ENCODE results near the gene TRIM50. TPM values are rescaled to one million over a fixed set of nuclear protein-coding genes. Genes with fewer than 3 reads are reported as not detected.

TRIM50 gene
- polyA plus RNA-seq, 1 donor (not counting 4 experiments of a cell fraction or from before 2014, with no cell fraction given): not detected

- Histone ChIP-seq H4K20me1 (ENCODE audit: control insufficient read depth, extremely low read depth, insufficient read depth, low read length) (no peaks in the 10 kb centered on the region), H3K9me3 (ENCODE audit: control insufficient read depth, low read depth, low read length) (no peaks in the 10 kb centered on the region), H3K4me3 (ENCODE audit: control insufficient read depth in 2 of 3, extremely low read depth in 1 of 3, insufficient read depth in 2 of 3, low read depth in 1 of 3, low read length in 3 of 3) (no peak overlapping the region), H3K9me1 (ENCODE audit: control insufficient read depth, extremely low read depth, insufficient read depth, low read length) (no peaks in the 10 kb centered on the region), H3K27me3 (ENCODE audit: control insufficient read depth, extremely low read depth, insufficient read depth, low read length) (peaks cover 10% of the 10 kb centered on the region), H3K27ac (ENCODE audit: control insufficient read depth, insufficient read depth, low read length) (no peak overlapping the region), H3K36me3 (ENCODE audit: control insufficient read depth in 2 of 2, extremely low read depth in 1 of 2, insufficient read depth in 2 of 2, low read length in 2 of 2) (no peaks in the 10 kb centered on the region), H3K9ac (ENCODE audit: control insufficient read depth, extremely low read depth, insufficient read depth, low read length) (no peak overlapping the region), H2AFZ (ENCODE audit: control insufficient read depth, low read length) (no peak overlapping the region), H3K79me2 (ENCODE audit: control insufficient read depth, insufficient read depth, low read length) (no peaks in the 10 kb centered on the region), H3K4me2 (ENCODE audit: control insufficient read depth, extremely low read depth, insufficient read depth, low read depth, low read length) (no peak overlapping the region), H3K4me1 (ENCODE audit: control insufficient read depth, extremely low read depth, insufficient read depth, low read length) (no peaks in the 10 kb centered on the region)
- FAIRE-seq (no peak), DNase-seq (ENCODE audit: low read depth, low spot score) (no peak)
- no peak for TF ChIP-seq CTCF (optimal IDR thresholded peaks at IDR 0.05 in 1 of 3, IDR thresholded peaks at IDR 0.05 in 1 of 3, conservative IDR thresholded peaks at IDR 0.05 in 1 of 3; ENCODE audit: extremely low read depth in 1 of 3, insufficient read depth in 2 of 3, low read length in 3 of 3)
- TF ChIP-seq EZH2 (IDR thresholded peaks at IDR 0.05; ENCODE audit: low read length): no peak
- dilution Hi-C loops (cut with MboI; ENCODE audit: extremely low pct_ligation_motif_present, low sequenced_read_pairs): no loop called here
Observed at GRCh38 chr7:73340514-73340913, 12.6 kb upstream of the TRIM50 start.

- no peak overlapping the region for H3K4me2 ChIP-seq (ENCODE audit: control insufficient read depth, extremely low read depth, insufficient read depth, low read depth, low read length)
- H3K27me3 ChIP-seq (ENCODE audit: control insufficient read depth, extremely low read depth, insufficient read depth, low read length): peaks cover 16% of the 10 kb centered on the region
- FAIRE-seq: no peak
- dilution Hi-C loops (cut with MboI; ENCODE audit: extremely low pct_ligation_motif_present, low sequenced_read_pairs): no loop called here
- no peaks in the 10 kb centered on the region for H3K9me3 ChIP-seq (ENCODE audit: control insufficient read depth, low read depth, low read length)
- no peak overlapping the region for H3K9ac ChIP-seq (ENCODE audit: control insufficient read depth, extremely low read depth, insufficient read depth, low read length)
- no peaks in the 10 kb centered on the region for H3K4me1 ChIP-seq (ENCODE audit: control insufficient read depth, extremely low read depth, insufficient read depth, low read length)
- H3K27ac ChIP-seq (ENCODE audit: control insufficient read depth, insufficient read depth, low read length): no peak overlapping the region
- TF ChIP-seq EZH2 (IDR thresholded peaks at IDR 0.05; ENCODE audit: low read length): no peak
- no peak for TF ChIP-seq CTCF (optimal IDR thresholded peaks at IDR 0.05 in 1 of 3, IDR thresholded peaks at IDR 0.05 in 1 of 3, conservative IDR thresholded peaks at IDR 0.05 in 1 of 3; ENCODE audit: extremely low read depth in 1 of 3, insufficient read depth in 2 of 3, low read length in 3 of 3)
- no peak overlapping the region for H3K4me3 ChIP-seq (ENCODE audit: control insufficient read depth in 2 of 3, extremely low read depth in 1 of 3, insufficient read depth in 2 of 3, low read depth in 1 of 3, low read length in 3 of 3)
- DNase-seq (ENCODE audit: low read depth, low spot score): no peak
- no peaks in the 10 kb centered on the region for H4K20me1 ChIP-seq (ENCODE audit: control insufficient read depth, extremely low read depth, insufficient read depth, low read length)
- H3K9me1 ChIP-seq (ENCODE audit: control insufficient read depth, extremely low read depth, insufficient read depth, low read length): no peaks in the 10 kb centered on the region
- no peaks in the 10 kb centered on the region for H3K79me2 ChIP-seq (ENCODE audit: control insufficient read depth, insufficient read depth, low read length)
- H3K36me3 ChIP-seq (ENCODE audit: control insufficient read depth in 2 of 2, extremely low read depth in 1 of 2, insufficient read depth in 2 of 2, low read length in 2 of 2): no peaks in the 10 kb centered on the region
- no peak overlapping the region for H2AFZ ChIP-seq (ENCODE audit: control insufficient read depth, low read length)
Observed at GRCh38 chr7:73338321-73338720, 10.4 kb upstream of the TRIM50 start.

Measured in keratinocyte (primary cell).